Activated CD8-positive, alpha-beta memory T cell treated with anti-CD3 and anti-CD28 coated beads, Interleukin-2, amount 50 U/mL, for 1 hour (primary cell): ENCODE data around the gene PPID.
"Not testable (repeated sequence)": the region's sequence is repeated elsewhere in the genome, so short reads cannot be mapped to it uniquely, and the experiment has no call there.

Experiments used
- DNase-seq: peaks from one replicate; pipeline ENCODE4 v3.0.0-alpha.2; 2020; ENCODE audit errors: extremely low read depth

The PPID gene

DNA sequence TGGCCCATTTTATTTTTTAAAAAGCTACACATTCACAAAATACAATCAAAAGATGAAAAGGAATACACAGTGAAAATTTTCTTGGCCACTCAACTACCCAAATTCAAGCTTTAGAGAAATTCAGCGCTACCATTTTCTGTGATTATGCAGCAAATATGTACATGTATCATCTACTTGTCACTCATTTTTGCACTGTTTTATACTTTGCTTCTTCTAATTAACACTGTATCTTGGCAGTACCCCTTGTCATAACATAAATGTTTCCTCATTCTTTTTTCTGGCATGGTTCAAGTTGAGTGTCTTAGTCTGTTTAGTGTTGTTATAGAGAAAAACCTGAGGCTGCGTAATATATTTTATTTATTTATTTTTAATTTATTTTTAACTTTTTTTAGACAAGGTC lies 15.7 kb upstream of the PPID start:
- DNase-seq = no peak

DNA sequence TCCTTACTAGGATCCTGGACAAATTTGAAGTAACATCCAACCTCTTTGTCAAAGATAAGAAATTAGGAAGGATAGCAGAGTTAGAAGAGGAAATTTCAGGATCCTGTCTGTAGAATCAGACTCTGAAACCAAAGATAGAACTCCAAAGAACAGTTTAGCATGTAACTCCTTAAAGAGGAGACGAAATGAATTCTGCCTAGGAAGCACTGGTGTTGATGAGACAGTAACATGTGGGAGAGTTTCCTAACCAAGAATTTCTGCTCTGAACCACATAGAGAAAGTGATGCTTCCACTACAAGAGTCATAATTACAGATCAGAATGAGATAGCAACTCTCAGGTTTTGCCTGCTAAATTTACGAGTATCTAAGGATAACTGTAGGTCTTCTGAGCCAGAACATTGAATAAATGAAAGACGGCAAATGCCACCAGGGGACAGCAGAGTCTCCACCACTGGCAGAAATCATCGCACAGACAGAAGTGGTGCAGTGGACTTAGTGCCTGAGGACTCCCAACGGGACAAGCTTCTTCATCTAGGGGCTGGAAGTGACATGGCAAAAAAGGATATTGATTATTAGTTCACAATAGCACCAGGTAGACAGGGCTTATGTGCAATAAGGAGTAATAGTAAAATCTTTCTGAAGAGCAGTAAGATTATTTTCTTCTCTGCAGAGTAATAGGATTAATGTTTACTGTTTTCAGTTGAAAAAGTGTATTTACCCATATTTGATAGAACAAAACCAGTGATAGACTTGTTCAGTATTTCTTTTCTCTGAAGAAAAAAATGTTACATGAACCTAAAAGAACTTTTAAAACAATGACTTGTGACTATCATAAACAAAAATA lies 6.7 kb upstream of the PPID start:
- DNase-seq = peak; percentile 19

DNA sequence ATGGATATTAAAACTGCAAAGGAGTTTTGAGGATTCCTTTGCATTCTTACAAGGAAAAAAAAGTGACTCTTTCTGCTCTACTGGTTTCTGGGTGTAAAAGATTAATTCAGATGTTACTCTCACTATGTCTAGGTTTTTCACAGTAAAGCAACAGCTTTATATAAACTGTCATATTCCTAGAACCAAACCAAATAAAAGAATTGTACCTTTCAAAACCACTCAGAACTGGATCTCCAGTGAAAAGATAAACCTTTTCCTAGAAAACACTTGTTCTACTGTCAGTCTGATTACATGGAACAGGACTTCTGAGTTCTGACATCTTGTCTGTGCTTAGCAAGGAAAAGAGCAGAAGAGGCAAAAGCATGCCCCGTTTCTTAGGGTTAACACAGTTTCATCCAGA lies 5.0 kb upstream of the PPID start:
- DNase-seq = no peak

DNA sequence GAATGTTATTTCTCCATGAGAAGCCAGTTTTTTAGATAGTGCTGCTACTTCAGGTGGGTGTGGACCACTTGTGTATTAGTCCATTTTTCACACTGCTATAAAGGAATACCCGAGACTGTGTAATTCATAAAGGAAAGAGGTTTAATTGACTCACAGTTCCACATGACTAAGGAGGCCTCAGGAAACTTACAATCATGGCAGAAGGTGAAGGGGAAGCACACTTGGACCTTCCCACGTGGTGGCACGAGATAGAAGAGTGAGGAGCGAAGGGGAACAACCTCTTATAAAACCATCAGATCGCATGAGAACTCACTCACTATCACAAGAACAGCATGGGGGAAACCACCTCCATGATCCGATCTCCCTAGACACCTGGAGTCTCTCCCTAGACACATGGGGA lies 3.4 kb upstream of the PPID start:
- no peak for DNase-seq

DNA sequence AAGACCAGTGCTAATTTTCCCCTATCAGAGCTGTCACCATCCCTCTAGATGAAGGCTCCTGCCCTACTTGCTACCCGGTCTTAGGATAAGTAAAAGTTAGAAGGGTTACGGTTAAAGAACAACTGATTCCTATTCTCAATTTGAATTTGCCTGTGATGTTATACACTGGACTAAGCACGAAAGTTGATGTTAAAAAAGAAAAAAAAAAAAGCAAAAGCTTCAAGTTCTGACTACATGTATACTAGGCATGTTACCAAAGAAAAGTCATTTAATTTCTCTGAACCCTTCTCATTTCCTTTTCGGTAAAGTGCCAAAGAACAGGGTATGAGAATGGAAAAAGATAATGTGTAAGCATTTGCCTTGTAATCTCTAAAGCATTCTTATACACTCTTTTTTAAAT lies 1.4 kb upstream of the PPID start:
- no peak for DNase-seq

DNA sequence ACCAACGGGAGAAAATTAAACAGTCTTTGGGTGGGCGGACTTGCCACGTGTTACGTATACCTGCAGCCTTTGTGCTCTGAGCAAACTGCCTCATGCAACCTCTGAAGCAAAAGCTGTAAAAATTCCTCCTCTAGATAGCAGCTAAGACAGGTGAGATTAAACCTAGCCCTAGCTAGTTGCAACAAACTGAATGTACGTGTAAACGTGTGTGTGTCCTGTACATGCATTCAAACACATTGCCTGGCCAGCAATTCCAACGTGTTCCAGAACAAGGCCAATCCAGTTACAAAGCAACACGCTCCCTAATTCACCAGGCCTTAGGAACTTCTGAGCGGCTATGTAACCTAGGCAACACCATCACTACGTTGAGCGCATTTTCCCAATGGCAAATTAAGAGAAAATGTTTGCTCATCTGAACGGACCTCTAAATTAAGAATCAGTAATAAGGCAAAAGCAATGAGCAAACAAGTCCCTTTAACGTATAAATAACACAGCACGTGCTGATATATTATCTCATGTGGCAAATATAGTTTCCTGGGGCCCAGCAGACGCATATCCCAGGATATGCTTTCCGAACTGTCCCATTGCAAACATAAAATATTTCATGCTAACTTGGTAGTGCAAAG lies 792 bp downstream of the PPID start:
- no peak for DNase-seq

DNA sequence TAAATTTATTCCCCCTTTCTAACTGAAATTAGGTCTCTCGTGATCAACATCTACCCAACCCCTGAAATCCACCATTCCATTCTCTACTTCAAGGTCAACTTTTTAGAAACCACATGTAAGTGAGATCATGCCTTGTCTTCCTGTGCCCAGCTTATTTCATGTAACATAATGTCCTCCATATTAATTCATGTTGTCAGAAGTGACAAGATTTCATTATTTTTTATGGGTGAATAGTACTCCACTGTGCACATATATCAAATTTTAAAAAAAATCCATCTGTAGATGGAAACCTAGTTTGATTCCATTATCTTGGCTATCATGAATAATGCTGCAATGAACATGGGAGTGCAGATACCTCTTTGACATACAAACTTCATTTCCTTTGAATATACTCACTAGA lies 1.5 kb downstream of the PPID start:
- DNase-seq = no peak

DNA sequence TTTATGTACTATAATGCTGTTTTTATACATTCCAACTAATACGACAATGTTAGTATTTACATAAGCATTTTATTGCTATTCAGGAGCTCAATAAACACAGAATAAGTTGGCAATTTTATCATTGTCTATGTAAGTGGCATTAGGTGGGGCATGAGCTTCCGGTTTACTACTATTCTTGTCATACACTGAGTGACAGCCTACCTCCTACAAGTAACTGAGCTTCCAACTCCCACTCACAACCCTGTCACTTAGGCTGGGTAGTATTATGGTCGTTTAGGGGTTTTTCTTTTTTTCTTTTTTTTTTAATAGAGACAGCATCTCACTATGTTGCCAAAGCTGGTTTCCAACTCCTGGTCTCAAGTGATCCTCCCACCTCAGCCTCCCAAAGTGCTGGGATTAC lies 7.4 kb downstream of the PPID start:
- DNase-seq = no peak

DNA sequence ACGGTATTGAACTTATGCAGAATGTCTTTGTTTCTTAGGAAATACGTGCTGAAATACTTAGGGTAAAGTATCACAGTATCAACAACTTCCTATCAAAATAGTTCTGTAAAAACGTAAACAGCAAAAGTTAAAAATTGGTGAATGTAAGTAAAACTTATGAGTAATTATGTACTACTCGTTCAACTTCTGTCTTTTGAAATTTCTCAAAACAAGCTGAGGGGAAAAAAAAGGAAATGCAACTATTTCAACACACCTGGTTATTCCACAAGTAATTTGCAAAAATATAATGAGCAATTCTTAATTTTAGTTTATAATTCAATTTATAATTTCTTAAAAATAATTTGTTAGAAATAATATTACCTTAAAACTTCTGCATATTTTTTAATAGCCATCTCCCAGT lies 8.3 kb downstream of the PPID start:
- DNase-seq = no peak

DNA sequence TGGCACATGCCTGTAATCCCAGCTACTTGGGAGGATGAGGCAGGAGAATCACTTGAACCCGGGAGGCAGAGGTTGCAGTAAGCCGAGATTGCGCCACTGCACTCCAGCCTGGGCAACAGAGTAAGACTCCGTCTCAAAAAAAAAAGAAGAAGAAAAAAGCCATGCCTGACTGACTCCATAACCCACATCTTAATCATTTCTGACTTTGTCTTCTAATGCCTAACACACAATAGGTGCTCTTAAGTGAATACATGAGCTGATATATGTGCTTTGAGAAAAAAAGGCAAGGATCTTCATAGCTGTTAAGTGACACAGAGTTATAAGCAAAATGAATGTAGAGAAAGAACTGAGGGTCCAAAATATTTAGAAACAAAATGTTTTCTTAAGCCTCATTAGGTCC lies 10.6 kb downstream of the PPID start:
- DNase-seq = not testable (repeated sequence)

DNA sequence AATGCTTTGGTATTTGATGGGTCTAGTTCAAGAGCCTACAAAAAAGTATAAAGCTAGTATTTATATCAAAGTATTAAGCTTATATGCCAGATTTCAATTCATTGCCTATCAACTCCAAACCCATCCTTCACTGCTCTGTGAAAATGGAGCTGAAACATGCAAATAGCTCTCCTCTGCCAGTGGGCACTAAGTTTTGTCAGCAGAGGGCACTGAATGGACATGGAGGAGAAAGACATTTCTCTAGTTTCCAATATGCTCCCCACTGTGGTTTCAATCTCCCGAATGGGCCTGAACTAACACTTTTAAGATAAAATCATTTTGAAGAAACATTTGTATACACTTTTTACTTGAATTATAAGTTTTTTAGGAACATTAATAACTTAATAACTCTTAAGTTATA lies 12.4 kb downstream of the PPID start:
- DNase-seq = no peak

DNA sequence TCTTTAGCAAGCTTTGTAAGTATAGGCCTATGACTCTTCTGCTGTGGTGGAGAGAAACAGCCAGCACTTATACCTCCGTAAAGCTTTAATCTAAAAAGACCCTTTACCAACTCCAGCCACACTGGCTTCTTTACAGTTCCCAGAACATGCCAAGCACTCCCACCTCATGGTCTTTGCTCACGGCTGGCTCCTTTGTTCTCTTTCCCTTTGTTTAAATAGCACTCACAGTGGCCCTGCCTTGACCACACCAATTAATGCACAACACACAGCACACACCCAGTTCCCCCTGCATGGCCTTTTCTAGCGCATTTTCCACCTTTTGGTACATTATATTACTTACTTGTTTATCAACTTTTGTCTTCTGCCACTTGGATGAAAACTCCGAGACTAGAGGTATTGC lies 18.9 kb downstream of the PPID start:
- no peak for DNase-seq

DNA sequence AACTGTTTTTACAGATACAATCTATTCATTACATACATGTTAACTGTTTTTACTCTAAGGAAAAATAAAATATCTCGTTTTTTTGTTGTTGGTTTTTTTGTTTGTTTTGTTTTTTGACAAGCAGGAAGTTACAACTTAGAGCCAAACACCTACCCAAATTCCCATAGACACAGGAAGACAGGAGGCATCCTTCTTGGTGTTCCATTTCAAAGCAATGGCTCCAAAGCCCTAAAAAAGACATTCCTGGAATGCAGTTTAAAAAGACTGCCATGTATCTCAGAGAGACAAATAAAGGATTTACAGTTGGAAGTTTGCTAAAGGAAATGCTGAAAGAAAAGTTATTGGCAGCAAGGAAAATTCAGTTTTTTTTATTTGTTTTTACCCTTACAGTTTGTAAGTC lies 34.4 kb downstream of the PPID start:
- no peak for DNase-seq

DNA sequence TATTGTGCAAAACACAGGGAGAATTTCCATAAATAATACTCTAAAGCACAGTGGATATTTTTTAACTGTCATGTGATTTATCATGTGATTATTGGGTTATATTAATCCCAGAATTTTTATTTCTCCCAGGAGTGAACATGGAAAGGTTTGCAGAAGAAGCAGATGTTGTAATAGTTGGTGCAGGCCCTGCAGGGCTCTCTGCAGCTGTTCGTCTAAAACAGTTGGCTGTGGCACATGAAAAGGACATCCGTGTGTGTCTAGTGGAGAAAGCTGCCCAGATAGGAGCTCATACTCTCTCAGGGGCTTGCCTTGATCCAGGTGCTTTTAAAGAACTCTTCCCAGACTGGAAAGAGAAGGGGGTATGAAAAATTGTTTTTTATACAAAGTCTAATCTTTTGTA lies 41.1 kb downstream of the PPID start:
- DNase-seq = no peak

DNA sequence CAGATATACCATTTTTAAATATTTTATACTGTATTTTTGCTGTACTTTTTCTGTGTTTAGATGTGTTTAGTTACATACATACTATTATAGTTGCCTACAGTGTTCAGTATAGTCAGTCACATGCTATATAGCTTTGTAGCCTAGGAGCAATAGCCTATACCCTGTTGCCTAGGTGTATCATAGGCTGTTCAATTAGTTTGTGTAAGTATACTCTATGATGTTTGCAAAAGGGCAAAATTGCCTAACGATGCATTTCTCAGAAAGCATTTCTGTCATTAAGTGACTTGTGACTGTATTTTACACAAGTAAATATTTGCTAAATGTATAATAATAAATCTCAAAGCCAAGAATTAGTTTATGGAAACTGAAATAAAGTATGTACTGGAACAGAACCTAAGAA lies 41.6 kb downstream of the PPID start:
- DNase-seq = no peak

DNA sequence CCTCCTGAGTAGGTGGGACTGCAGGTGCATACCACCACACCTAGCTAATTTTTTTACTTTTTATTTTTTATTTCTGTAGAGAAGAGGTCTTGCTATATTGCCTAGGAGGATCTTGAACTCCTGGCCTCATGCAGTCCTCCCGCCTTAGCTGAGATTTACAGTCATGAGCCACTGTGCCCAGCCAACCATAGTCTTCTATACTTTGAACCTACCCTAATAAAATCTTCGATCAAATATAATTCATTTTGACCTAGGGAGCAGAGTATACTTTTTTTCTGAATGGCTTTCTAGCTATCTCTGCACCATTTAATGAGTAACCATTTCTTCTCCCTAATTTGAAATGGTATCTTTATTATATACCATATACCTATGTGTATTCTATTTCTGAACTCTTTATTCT lies 44.4 kb downstream of the PPID start:
- DNase-seq = no peak

DNA sequence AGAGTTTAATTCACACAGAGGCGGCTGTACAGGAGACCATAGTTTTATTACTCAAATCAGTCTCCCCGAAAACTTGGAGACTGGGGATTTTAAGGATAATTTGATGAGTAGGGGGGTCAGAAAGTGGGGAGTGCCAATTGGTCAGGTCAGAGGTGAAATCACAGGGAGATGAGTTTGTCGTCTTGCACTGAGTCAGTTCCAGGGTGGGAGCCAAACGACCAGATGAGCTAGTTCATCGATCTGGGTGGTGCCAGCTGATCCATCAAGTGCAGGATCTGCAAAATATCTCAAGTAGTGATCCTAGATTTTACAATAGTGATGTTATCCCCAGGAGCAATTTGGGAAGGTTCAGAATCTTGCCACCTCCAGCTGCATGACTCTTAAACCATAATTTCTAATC lies 47.1 kb downstream of the PPID start:
- no peak for DNase-seq

DNA sequence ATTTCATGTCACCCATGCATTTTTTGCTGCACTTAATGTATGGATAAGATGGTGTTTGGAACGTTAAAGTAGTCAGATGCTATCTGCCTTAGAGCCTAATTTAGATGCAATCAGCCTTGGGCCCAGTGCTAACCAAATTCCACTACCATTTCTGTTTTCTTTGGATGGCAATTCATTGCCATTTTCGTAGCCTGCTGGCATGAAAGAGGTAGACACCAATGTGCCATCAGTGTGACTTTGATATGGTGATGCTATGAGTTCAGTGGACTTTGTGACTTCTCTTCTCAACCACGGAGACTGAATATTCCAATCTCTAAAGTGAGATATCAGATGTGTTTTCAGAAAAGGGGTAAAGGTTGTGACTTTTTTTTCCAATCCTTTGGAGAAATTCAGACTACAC lies 49.6 kb downstream of the PPID start:
- no peak for DNase-seq

DNA sequence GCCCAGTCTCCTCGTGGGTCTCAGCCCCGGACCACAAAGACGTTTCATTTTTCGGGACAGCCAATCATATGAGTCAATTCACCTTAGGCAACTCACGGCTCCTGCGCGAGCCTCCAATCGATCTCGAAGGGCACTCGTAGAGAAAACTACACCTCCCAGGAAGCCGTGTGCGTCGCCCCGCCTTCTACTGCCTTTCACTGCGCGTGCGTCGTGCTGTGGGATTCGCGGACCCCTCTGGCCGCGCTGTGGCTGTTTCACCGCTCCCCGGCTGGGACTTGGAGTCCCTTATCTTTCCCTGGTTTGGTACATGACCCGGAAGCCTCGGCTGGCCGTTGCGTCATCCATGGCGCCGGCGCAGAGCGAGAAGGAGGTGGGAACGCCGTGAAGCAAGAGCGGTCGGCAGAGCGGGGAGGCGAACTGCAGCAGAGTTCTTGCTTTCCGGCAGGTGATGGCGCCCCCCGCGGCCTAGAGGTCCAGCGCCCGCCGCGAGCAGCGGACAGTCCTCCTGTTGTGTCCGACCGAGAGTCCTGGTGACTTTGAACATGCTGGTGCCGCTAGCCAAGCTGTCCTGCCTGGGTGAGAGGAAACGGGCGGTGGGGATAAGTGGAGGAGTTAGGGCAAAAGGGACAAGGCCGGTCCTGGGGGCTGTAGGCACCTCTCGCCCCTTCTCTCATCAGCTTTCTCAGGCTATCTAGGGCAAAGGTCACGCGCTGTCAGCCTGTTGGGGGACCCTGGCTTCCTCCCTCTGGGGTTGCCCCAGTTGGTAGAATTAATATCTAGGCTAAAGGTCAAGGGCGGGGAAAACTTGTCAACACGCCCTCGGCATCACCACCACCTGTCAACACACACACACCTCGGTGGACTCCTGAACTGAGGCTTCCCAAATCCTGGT lies 51.0 kb downstream of the PPID start, which contains the start of gene ETFDH:
Gene ETFDH (plus strand): TSS at position 382 of the 892 bp plus-strand sequence. CDS start 161 bp downstream, at position 543.
- DNase-seq = peak; percentile 96

DNA sequence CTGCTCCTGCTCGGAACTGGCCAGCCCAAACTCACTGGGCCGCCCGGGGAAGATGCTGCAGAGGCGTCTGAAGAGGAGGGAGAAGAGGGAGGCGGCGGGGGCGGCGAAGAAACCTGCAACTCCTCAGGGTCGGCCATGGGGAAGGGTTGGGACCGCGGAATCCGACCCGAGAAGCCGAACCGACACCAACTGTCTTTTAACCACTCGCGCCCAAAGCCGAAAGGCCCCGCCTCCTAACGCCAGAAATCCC lies 51.6 kb downstream of the PPID start, which contains the start of gene C4orf46:
Gene C4orf46 (minus strand): TSS at position 223 of the 250 bp plus-strand sequence. CDS start 86 bp downstream, at position 137.
- no peak for DNase-seq

DNA sequence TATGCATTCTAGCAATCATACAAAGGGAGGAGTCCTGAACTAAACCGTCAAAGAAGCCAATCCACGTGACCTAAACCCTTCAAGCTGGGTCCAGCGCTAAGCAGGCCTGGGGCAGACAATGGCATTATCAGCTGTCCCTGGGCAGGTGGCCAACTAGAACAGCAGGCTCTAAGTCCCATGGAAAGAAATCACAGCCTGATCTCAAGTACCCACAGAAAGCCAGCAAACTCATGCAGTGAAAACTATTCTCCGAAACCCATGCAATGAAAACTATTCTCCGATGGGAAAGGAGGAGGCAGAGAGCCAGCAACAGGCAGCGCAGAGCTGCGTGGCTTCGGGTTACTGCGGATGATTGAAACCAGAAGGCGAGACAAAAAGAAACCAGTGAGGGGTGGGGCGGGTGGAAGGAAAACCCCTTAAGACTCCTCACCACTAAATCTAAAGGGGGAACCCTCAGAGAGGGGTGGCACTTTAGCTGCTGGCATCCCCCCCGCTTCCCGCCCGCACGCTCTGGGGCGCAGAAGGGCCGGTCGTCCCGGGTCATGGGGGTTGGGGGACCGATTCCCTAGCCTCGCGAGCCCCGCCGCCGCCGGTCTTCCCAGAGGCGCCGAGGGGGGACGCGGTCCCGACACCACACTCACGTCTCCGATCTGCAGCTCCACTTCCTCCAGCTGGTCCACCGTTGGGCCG lies 52.1 kb downstream of the PPID start:
- no peak for DNase-seq

DNA sequence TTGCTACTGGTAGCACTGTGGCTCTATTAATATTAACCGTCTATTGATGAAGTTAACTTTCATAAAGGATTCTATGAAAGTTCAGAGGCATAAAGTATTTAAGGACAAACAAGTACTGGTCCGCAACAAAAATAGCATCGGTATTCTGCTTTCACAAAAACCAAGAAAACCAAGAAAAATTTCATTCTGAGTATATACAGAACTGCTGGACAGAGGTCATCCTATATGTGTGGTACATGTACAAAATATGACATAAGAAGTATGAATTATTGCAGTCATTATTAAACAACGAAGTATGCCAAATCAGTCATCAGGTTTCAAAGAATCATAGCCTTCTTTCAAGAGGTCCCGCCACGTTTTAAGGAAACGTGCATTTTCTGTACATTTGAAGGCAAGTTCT lies 53.9 kb downstream of the PPID start:
- DNase-seq = no peak
